Measurements from ENCODE around the gene KLF15.

DNA sequence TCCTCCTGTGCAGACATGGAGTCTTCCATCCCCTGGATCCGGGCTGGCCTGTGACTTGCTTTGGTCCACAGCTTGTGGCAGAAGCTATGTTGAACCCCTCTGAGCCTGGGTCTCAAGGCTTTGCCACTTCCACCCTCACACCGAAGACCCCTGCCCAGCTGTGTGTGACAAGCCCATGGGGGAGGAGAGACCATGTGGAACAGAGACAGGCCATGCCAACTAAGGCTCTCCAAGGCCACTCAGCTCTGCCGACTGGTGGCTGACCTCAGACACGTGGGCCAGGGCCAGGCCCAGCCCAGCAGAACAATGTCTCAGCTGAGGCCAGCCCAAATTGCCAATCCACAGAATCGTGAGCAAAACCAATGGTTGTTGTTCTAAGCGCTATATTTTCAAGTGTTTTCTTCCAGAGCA is 21.1 kb upstream of the KLF15 start:
- TF ChIP-seq, protein P1, sequence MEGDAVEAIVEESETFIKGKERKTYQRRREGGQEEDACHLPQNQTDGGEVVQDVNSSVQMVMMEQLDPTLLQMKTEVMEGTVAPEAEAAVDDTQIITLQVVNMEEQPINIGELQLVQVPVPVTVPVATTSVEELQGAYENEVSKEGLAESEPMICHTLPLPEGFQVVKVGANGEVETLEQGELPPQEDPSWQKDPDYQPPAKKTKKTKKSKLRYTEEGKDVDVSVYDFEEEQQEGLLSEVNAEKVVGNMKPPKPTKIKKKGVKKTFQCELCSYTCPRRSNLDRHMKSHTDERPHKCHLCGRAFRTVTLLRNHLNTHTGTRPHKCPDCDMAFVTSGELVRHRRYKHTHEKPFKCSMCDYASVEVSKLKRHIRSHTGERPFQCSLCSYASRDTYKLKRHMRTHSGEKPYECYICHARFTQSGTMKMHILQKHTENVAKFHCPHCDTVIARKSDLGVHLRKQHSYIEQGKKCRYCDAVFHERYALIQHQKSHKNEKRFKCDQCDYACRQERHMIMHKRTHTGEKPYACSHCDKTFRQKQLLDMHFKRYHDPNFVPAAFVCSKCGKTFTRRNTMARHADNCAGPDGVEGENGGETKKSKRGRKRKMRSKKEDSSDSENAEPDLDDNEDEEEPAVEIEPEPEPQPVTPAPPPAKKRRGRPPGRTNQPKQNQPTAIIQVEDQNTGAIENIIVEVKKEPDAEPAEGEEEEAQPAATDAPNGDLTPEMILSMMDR (conservative IDR thresholded peaks at IDR 0.05; ENCODE audit: low read depth, low read length): no peak
- no peak for TF ChIP-seq EZH2 (IDR thresholded peaks at IDR 0.05; ENCODE audit: low read length, unreplicated experiment)
- TF ChIP-seq EZH2phosphoT487 (IDR thresholded peaks at IDR 0.05; ENCODE audit: borderline replicate concordance, low read length): no peak

All from PC-3 (cell line).